Esophagus muscularis mucosa (tissue), 3 donors: ENCODE measurements around the gene KNOP1.

ENCODE experiments used
- CTCF ChIP-seq, 3 experiments: fragments of 200-600 bp in 2 of 3; fragments of 450-650 bp in 1 of 3; sonication (generic) in 2 of 3; IDR thresholded peaks; one replicate each; pipeline ENCODE4 v1.5.1; 2017 to 2019; ENCODE audit warnings: antibody characterized with exemption in 3 of 3, mild to moderate bottlenecking in 2 of 3, moderate library complexity in 1 of 3
- POLR2A ChIP-seq: fragments of 450-650 bp; IDR thresholded peaks from one replicate; pipeline ENCODE4 v1.6.1; 2017; ENCODE audit warnings: antibody characterized with exemption, moderate library complexity, mild to moderate bottlenecking, low read depth
- POLR2AphosphoS5 ChIP-seq, 2 donors: sonication (generic); formaldehyde crosslinking; IDR thresholded peaks; one replicate each; pipeline ENCODE4 v1.6.1; 2017; ENCODE audit warnings: antibody characterized with exemption in 2 of 2

- TF ChIP-seq POLR2AphosphoS5 (IDR thresholded peaks at IDR 0.05) = no peak
- TF ChIP-seq CTCF (IDR thresholded peaks at IDR 0.05) = no peak
- TF ChIP-seq POLR2A = no peak
Measured at GRCh38 chr16:19688396-19689024, 29.5 kb downstream of the KNOP1 start.
